IgD-negative memory B cell (primary cell): ENCODE results near the gene PYGO2. TPM values are rescaled to one million over a fixed set of nuclear protein-coding genes. Genes with fewer than 3 reads are reported as not detected.
"Not testable (repeated sequence)": the region's sequence is repeated elsewhere in the genome, so short reads cannot be mapped to it uniquely, and the experiment has no call there.

Source experiments
- H3K27ac Mint-ChIP-seq, 3 donors: one replicate each; pipeline ENCODE4 v1.8.0; 2020 to 2022; ENCODE audit warnings: mild to moderate bottlenecking in 3 of 3, mixed read lengths in 3 of 3, moderate library complexity in 1 of 3
- H3K27me3 Mint-ChIP-seq: one replicate; pipeline ENCODE4 v1.8.0; 2021; ENCODE audit warnings: mixed read lengths
- H3K36me3 Mint-ChIP-seq: one replicate; pipeline ENCODE4 v1.8.0; 2020; ENCODE audit warnings: mild to moderate bottlenecking, mixed read lengths
- H3K4me1 Mint-ChIP-seq, 3 donors: one replicate each; pipeline ENCODE4 v1.8.0; 2020 to 2022; ENCODE audit warnings: mixed read lengths in 3 of 3, mild to moderate bottlenecking in 1 of 3
- H3K4me3 Mint-ChIP-seq, 4 donors: one replicate each; pipeline ENCODE4 v1.8.0; 2020 to 2022; ENCODE audit warnings: mild to moderate bottlenecking in 4 of 4, mixed read lengths in 4 of 4, moderate library complexity in 3 of 4
- H3K9me3 Mint-ChIP-seq, 3 donors: one replicate each; pipeline ENCODE4 v1.8.0; 2020 to 2021; ENCODE audit warnings: mixed read lengths in 3 of 3, mild to moderate bottlenecking in 1 of 3
- polyA plus RNA-seq: library from polyadenylated mRNA; unstranded; fragments of 300-500 nt; fragmentation: Illumina TruSeq; gene quantifications from one replicate; pipeline ENCODE4 v1.2.3, GENCODE V29; 2021

The PYGO2 gene
- polyA plus RNA-seq, 1 donor from 2014 or later = 42.5 TPM

- no peaks in the 10 kb centered on the region for H3K4me1 Mint-ChIP-seq
- H3K27me3 Mint-ChIP-seq = no peaks in the 10 kb centered on the region
- peaks cover 0 to 3% (median 0%) of the 10 kb centered on the region in 3 donors for H3K9me3 Mint-ChIP-seq
- peaks cover 5% of the 10 kb centered on the region for H3K36me3 Mint-ChIP-seq
- no peak overlapping the region for H3K4me3 Mint-ChIP-seq
- no peak overlapping the region for H3K27ac Mint-ChIP-seq
These were observed 49.7 kb downstream of the PYGO2 start for GRCh38 chr1:154911691-154912550.

GRCh38 chr1:154910851-154911250 lies 50.7 kb downstream of the PYGO2 start:
- Mint-ChIP-seq H3K27me3 (no peaks in the 10 kb centered on the region), H3K4me3 (no peak overlapping the region), H3K36me3 (peaks cover 2% of the 10 kb centered on the region), H3K9me3 (no peaks in the 10 kb centered on the region), H3K27ac (no peak overlapping the region), H3K4me1 (no peaks in the 10 kb centered on the region)

- Mint-ChIP-seq H3K27me3 (no peaks in the 10 kb centered on the region), H3K9me3 (no peaks in the 10 kb centered on the region), H3K36me3 (peaks cover 2% of the 10 kb centered on the region), H3K4me3 (no peak overlapping the region), H3K27ac (no peak overlapping the region), H3K4me1 (no peaks in the 10 kb centered on the region)
These were observed 52.6 kb downstream of the PYGO2 start for GRCh38 chr1:154908937-154909336.

GRCh38 chr1:154908129-154908528 lies 53.5 kb downstream of the PYGO2 start:
- H3K36me3 Mint-ChIP-seq, H3K27ac Mint-ChIP-seq, H3K4me3 Mint-ChIP-seq, H3K9me3 Mint-ChIP-seq, H3K27me3 Mint-ChIP-seq, H3K4me1 Mint-ChIP-seq: not testable (repeated sequence)

Other genes starting within 250 kb of the PYGO2 start
- 0.88 TPM for gene KCNN3, start 91.5 kb downstream of the PYGO2 start, polyA plus RNA-seq
- gene PMVK, start 25.1 kb downstream of the PYGO2 start, polyA plus RNA-seq = 78.3 TPM
- gene PBXIP1, start 5.7 kb downstream of the PYGO2 start, polyA plus RNA-seq = 123 TPM
- gene SHC1, start 9.0 kb upstream of the PYGO2 start, polyA plus RNA-seq = 35.7 TPM
- gene CKS1B, start 12.9 kb upstream of the PYGO2 start, polyA plus RNA-seq = 102 TPM
- 57.6 TPM for gene FLAD1, start 21.6 kb upstream of the PYGO2 start, polyA plus RNA-seq
- gene LENEP, start 31.8 kb upstream of the PYGO2 start, polyA plus RNA-seq = not detected
- gene ZBTB7B, start 41.0 kb upstream of the PYGO2 start, polyA plus RNA-seq = 7.7 TPM
- gene DCST2, start 72.0 kb upstream of the PYGO2 start, polyA plus RNA-seq = not detected
- gene DCST1, start 72.0 kb upstream of the PYGO2 start, polyA plus RNA-seq = not detected
- 8.0 TPM for gene ADAM15, start 89.5 kb upstream of the PYGO2 start, polyA plus RNA-seq
- gene EFNA4, start 102.0 kb upstream of the PYGO2 start, polyA plus RNA-seq = 8.5 TPM
- gene EFNA3, start 117.1 kb upstream of the PYGO2 start, polyA plus RNA-seq = 1.3 TPM
- gene EFNA1, start 166.1 kb upstream of the PYGO2 start, polyA plus RNA-seq = not detected
- gene SLC50A1, start 174.1 kb upstream of the PYGO2 start, polyA plus RNA-seq = 72.9 TPM
- gene DPM3, start 178.7 kb upstream of the PYGO2 start, polyA plus RNA-seq = 83.9 TPM
- gene KRTCAP2, start 211.5 kb upstream of the PYGO2 start, polyA plus RNA-seq = 420 TPM
- gene TRIM46, start 212.1 kb upstream of the PYGO2 start, polyA plus RNA-seq = 0.14 TPM
- gene THBS3, start 246.1 kb upstream of the PYGO2 start, polyA plus RNA-seq = 1.4 TPM
- gene MTX1, start 246.9 kb upstream of the PYGO2 start, polyA plus RNA-seq = 41.7 TPM